Fibroblast of gingiva (primary cell): ENCODE data around the gene STK25.
"Not testable (repeated sequence)": the region's sequence is repeated elsewhere in the genome, so short reads cannot be mapped to it uniquely, and the experiment has no call there.

Source experiments
- DNase-seq: peaks from one replicate; pipeline ENCODE4 v3.0.0-alpha.2; 2011; ENCODE audit warnings: low read depth

The STK25 gene

DNA sequence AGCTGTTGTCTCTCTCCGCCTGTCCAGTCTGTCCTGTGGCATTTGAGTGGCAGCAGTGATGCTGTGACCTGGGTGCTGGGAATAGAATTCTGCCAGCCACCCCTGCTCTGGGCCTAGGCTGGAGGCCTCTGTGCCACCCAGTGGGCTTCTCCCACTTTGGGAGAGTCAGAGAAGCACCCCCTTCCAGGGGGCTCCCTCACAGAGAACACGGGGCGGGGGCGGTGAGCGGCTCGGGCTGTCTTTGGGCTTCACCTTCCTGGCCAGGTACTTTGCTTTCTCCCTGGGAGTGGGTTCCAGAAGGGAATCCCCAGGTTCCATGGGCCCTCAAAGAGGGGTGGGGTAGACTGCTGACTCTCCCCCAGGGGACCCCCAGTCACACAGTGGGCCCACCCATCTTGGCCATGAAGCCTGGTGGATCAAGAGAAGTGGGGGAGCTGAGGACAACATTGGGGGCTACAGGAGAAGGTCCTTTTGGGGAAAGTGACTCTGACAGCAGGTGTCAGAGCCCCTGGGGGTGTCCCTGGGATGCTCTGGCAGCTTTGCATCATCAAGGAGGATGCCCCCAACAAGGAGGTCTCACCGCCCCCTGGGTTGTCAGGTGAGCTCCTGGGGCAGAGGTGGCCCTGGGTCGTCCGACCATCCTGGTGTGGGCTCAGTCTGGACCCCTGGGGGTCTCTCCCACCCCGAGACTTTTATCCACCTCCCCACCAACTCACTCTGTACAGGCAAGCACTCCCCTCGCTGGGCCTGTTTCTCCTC lies 31.4 kb upstream of the STK25 start:
- DNase-seq = no peak

DNA sequence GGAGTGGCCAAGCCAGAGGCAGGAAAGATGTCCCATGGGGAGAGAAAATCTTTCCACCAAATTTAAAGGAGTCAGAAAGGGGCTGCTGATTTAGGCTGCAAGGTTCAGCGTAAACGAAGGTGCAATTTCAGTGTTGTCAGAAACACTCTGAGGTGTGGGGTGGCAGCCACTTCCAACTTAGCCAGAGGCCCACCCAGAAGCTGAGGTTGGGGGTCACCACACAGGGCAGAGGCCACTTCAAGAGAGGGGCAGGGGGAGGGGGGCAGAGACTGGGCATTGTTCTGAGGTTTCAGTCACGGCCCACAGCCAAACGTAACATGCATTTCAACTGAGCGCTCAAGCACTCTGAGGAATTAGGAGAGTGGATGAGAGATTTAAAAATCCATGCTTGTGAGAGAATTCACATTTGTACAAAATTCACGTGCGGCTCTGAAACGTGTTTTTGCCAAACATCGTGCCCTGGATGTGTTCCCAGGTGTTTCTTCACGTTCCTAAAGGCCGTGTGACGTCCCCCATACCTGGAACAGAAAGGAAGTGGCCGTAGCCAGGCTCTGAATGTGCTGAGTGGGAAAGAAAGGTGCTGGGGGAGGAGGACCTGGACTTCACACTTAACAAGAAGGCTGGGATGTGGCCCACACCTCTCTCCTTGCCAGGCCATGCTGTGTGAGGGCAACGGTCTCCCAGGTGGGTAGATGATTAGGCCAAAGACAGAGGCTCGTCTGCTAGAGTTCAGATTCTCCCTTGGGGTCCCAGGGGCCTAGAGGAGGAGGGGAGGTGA lies 30.6 kb upstream of the STK25 start:
- no peak for DNase-seq

DNA sequence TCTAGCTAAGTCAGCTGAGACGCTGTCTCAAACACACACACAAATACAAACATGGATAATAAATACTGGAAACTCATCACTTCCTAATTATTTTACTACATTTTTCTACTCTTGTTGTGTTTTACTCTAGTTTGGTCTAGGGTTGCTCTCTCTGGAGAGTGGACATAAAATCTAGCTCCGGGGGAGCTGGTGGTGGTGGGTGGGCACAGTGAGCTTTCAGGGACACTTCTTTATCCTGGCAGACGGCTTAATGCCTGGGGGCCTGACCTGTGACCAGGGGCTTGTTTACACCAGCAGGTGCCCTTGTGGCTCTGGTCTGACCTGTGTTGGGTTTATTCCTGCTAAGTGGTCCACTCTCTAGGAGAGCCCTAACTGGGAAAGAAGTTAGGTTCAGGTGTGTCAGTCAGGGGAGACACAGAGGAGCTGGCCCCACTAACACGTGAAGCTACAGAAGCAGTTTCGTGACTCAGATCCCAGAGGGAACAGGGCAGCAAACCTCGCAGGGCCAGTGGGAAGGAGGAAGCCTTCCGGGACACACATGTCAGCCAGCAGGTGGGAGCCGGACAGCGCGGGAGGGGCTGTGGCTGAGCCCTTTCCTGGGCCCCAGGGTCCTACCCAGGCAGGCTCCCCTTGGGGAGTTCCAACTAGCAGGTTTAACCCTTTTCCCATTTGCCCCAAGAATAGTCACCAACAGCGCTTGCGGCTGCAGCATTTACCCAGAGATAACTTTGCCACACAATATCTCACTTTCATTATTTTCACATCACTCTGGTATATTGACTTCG lies 27.7 kb upstream of the STK25 start:
- no peak for DNase-seq

DNA sequence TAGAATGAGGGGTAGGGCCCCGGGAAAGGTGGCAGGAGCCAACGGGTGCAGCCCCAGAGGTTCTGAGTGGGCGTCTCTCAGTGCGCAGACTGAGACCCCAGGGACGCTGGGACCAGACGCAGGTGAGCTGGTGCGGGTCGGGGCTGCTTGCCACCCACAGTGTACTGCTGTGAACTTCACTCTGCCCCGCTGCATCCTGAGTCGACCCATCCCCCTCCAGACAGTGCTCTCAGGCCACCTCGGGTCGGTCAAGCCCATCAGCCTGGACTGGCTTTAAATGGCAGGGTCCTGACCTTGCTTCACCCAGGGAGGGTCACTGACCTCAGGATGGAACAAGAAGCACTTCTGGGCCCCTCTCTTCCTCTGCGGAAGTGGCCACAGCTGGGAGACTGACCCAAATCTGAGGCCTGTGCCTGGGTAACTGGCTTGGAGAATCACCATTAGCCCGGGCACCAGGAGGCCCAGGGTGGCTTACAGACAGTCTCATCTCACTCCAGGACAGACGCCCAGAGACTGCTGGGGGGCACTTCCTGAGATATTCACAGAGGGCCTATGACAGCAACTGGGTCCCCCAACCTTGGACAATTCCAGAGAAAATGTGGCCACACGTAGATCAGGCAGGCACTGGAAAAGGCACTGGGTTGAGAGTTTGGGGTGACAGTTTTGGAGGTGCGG lies 26.5 kb upstream of the STK25 start:
- no peak for DNase-seq

DNA sequence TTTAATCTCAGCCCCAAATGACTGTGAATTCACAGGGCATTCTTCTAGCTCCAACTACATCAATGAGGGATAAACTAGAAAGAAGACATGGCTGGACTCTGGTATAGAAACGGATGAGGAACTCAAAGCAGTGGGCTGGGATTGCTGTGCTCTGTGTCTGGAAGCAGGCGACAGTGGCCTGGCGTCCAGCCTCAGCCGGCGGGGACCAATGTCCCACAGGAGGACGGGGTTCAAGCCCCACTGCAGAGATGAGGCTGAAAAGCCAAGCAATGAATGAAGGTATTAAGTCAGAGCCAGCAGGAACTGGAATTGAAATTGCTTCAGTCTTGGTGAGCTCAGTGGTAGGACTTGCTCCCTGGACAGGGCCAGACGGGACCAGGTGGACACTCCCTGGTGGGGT lies 25.9 kb upstream of the STK25 start:
- no peak for DNase-seq

DNA sequence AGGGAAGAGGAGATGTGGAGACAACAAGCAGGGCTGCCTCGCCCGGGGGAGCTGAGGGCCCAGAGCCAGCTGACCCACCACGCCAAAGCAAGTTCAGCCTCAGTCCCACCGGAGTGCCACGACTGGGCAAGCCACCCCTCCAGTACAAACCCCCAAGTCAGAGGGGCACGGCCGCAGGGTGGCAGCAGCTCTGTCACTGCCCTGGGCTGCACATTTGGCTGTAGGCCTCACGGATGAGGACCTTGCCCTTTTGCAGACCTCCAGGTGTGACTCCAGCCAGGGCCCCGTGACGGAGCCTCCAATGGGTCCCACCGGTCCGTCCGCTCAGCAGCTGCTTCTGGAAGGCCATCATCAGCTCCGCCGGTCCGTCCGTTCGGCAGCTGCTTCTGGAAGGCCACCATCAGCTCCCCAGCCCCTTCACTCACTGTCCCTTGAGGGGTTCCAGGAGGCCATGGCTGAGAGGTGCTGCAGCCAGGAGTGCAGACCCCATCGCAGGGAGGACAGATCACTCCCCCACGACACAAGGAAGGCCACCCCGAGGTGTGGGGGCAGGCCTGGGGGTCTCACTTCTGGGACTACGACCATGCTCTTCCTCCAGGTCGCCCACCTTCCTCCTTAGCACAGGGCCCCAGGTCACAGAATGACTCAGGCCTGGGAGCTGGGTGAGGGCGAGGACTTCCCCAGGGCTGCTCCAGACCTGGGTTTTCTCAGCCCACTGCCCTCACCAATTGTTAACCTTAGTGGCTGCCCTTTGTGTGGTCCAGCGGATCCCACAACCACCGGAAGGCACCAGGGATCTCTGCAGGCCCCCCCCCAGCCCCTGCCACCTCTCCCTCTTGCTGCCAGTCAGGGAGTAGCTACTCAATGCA lies 24.6 kb upstream of the STK25 start:
- DNase-seq = no peak

DNA sequence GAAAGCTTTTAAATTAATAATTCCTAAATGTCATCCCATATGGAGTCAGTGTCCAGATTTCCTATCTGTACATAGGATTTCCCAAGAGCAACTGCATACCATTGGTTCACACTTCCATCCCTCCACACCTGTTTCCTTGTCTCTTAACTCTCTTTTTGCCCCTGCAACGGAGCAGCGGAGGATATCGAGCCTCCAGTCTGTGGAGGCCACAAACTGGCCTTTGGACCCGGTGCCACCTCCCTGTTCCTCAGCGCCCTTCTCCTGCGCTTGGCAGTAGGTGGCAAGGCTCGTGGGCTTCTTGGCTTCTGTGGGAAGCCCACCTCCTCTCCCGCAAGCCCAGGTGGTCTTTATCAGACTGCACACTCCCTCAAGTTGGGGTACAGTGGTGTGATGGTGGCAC lies 23.8 kb upstream of the STK25 start:
- no peak for DNase-seq

DNA sequence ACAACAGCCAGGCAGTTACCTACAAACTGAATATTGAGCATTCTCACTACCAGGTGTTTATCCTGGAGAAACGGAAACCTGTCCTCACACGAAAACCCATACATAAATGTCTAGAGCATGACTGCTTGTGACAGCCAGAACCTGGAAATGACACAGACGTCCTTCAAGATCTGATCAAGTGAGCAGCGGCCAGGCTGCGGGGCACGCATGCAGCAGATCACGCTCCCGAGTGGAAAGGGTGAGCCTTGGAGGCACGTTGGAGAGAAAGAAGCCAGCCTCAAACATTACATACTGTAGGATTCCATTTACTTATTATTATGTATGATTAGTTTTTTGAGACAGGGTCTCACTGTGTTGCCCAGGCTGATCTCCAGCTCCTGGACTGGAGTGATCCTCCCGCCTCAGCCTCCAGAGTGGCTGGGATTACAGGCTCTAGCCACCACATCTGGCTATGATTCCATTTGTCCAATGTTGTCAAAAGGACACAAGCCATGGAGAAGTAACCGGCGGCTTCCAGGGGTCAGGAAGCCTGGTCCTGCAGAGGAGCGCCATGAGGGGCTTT lies 22.9 kb upstream of the STK25 start:
- DNase-seq = no peak

DNA sequence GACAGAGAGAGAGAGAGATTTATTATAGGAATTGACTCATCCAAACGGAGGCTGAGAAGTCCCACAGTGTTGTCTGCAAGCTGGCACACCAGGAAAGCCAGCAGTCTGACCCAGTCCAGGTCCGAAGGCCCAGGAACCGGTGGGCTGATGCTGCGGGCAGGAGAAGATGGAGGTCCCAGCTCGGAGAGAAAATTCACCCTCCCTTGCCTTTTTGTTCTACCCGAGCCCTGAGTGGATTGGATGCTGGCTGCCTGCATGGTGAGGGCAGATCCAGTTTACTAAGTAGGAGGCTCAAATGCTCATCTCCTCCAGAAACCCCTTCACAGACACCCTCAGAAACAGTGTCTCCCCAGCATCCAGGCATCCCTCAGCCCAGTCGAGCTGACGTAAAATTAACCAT lies 22.2 kb upstream of the STK25 start:
- no peak for DNase-seq

DNA sequence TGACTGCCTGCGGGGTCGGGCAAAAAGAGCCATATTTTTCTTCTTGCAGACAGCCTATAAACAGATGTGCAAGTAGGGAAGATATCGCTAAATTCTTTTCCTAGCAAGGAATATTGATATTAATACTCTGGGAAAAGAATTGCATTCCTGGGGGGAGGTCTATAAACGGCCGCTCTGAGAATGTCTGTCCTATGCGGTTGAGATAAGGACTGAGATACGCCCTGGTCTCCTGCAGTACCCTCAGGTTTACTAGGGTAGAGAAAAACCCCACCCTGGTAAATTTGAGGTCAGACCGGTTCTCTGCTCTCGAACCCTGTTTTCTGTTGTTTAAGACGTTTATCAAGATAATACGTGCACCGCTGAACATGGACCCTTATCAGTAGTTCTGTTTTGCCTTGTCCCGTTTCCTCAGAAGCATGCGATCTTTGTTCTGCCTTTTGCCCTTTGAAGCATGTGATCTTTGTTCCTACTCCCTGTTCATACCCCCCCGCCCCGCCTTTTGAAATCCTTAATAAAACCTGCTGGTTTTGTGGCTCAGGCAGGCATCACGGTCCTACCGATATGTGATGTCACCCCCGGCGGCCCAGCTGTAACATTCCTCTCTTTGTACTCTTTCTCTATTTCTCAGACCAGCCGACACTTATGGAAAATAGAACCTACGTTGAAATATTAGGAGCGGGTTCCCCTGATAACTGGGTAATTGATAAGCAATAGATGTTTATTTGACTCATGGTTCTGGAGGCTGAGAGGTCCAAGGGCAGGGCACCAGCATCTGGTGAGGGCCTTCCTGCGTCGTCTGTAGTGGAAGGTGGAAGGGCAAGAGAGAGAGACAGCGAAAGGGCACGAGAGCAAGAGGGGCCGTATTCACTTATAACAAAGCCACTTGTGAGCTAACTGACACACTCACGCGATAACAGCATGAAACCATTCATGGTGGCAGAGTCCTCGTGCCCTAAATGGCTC lies 17.7 kb upstream of the STK25 start:
- not testable (repeated sequence) for DNase-seq

DNA sequence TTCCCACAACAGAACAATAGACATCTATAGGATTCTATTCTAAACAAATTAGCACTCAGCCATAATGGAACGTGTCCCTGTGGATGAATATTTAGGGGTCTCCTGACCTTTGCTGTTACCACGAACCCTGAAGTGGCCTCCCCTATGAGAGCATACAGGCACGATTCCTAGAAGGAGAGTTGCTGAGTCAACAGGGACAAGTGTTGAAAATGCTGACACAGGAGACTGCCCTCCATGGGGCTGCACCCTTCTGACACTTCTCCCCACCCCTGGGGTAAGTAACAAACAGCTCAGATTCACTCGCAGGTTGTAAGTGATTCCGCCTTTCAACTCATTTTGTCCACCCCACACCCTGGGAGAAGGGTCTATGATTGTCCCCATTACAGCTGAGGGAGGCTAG lies 14.1 kb upstream of the STK25 start:
- no peak for DNase-seq

DNA sequence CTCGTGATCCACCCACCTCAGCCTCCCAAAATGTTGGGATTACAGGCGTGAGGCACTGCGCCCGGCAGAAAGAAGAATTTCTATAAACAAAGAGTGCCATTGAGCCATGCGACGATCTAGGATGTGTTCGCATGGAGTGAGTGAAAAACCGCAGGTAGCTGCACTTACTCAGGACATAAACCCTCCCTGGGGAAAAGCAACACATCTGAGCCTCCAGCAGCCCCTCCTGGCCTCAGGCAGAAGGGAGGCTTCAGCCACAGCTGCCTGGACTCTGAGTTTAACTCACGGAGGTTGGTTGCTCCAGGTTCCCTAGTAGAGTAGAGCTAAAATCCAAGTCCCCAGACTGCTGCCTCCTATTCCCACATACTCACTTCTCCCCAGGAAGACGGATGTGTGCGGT lies 11.3 kb upstream of the STK25 start:
- no peak for DNase-seq

DNA sequence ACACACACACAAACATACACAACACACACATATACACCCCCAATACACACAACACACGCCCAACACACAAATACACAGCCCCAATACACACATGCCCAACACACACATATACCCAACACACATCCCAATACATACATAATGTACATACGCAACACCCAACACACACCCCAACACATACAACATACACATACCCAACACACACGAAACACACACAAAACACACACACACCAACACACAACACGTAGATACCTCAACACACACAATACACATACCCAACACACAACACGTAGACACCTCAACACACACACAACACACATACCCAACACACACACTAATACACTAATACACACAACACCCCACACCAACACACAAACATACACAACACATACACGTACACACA lies 8.9 kb upstream of the STK25 start:
- no peak for DNase-seq

DNA sequence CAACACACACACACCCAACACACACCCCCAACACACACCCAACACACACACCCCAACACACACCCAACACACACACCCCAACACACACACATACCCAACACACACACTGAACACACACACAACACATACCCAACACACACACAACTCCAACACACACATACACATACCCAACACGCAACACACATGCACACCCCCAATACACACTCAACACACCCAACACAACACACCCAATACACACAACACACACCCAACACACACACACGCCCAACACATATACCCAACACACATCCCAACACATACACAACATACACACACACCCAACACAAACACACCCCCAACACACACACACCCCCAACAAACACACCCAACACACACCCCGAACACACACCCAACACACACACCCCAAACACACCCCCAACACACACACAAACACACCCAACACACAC lies 8.2 kb upstream of the STK25 start:
- DNase-seq = no peak

DNA sequence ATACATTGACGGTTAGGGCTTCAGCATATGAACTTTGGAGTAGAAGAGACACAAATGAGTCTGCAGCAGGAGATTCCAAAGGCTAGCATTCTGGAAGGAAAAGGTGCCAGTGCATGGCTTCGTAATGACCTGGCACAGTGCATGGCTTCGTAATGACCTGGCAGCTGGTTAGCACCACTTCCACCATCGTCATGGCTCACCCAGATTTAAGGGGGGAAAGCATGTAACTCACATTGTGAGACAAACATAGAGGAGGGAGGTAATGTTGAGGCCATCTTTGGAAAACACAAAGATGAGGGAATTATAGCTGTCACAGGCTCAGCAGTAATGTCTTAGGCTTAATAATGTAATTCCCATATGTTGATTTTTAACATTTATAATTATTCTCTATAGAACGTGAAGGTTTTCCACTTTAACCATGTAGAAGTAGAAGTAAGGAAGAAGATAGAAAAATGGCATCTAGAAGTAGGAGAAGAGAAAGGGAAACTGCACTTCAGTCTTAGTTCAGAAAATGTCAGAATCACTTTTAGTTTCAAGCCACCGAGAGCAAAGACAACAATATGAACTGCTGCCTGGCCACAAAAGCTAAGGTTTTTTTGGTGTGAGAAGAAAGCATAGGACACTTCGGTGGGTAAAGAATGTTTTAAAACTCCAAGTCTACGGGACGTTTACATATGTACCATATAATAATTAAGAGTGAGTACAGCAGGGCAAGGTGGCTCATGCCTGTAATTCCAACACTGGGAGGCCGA lies 6.8 kb upstream of the STK25 start:
- no peak for DNase-seq

DNA sequence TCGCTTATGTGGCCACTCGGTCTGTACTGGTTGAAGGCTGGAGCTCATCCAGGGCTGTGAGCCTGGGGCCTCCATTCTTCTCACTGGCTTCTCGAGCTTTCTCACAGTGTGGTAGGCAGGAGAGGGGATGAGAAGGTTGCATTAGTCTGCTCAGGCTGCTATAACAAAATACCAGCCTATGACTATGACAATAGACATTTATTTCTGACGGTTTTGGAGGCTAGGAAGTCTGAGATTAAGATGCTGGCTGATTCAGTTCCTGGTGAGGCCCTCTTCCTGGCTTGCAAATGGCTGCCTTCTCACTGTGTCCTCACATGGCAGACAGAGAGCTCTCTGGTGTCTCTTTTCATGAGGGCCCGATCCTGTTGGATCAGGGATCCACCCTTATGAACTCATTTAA lies 6.2 kb upstream of the STK25 start:
- no peak for DNase-seq

DNA sequence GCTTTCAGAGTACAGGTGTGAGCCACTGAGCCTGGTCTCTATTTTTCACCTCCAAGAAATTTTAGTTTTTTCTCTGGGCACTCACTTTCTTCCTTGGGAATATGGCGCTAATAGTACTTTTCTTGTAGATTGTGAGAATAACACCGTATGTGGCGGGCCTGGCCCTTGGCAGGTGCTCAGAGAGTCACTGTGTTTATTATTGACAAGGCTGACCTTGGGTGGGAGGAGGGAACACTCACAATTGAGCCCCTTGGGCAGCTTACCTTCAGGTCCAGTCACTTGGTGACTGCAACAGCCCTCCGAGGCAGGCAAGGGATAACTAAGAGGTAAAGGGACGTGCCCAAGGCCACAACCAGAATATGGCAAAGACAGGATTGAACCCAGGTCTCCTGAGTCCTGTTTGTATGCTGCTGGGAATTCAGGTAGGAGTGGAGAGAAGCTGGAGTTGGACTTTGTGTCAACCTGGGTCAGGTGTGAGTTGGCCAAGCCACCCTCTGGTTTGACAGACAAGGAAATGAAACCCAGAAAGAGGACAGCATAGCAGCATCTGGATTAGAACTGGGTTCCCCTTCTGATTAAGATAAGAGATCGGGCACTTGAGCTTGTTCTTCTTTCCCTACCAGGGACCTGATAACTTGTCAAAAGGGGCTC lies 2.8 kb upstream of the STK25 start:
- no peak for DNase-seq

DNA sequence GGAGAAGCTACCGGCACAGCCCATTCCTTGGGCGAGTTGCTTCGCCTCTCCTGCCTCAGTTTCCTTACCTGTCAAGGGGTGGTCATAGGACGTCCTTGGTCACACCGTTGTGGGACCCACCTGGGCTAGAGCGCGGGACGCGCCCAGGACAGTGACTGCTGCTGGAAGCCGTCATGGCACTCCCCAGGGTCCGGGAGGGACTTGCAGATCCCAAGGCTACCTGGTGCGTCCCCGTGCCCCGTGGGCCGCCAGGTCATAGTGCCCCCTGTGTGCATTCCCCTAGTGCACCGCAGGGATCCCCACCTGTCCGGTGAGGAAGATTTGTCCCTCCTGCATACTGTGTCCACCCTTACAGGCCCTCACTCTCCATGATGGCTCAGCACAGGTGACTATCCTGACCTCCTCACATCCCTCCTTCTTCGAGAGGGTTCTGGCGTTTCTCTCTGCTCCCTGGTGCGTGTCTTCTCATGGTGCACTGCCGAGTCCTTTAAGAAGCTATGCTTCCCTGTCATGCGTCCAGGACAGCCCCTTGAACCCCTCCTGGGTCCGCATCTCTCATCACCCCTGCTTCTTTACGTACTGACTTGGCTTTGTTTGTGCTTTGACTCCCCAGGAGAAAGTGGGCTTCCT lies 886 bp upstream of the STK25 start:
- no peak for DNase-seq
